Omental fat pad (tissue), 4 donors: ENCODE measurements around the gene TNIK. TPM values are rescaled to one million over a fixed set of nuclear protein-coding genes. Genes with fewer than 3 reads are reported as not detected.

Source experiments
- ATAC-seq: fragments of 150-250 bp; one replicate; pipeline ENCODE4 v1.9.1; 2016; ENCODE audit warnings: mild to moderate bottlenecking, moderate library complexity; ENCODE audit not compliant: low FRiP score
- DNase-seq: peaks from one replicate; pipeline ENCODE4 v3.0.0-alpha.2; 2019; ENCODE audit warnings: low spot score
- CTCF ChIP-seq, 3 donors: fragments of 450-650 bp; IDR thresholded peaks; one replicate each; pipeline ENCODE4 v1.5.1; 2016 to 2017; ENCODE audit warnings: antibody characterized with exemption in 3 of 3, mild to moderate bottlenecking in 3 of 3, moderate library complexity in 2 of 3
- total RNA-seq, 4 donors: library from RNA; depleted of rRNA; stranded (reverse); fragments of >200 nt; gene quantifications; one replicate each; pipeline ENCODE4 v1.1.0, GENCODE V29; 2016

TNIK gene
- total RNA-seq, 4 donors from 2014 or later, result 3.9 to 12.8 (median 6.5) TPM

GRCh38 chr3:171116365-171116764 is 343.8 kb downstream of the TNIK start:
- DNase-seq (no peak), ATAC-seq (no peak)
- TF ChIP-seq CTCF (IDR thresholded peaks at IDR 0.05), result no peak

GRCh38 chr3:171115667-171116066 is 344.5 kb downstream of the TNIK start:
- no peak for TF ChIP-seq CTCF (IDR thresholded peaks at IDR 0.05)
- ATAC-seq, result no peak
- no peak for DNase-seq

- DNase-seq, result no peak
- TF ChIP-seq CTCF (IDR thresholded peaks at IDR 0.05), result no peak
- peak; percentile 32 for ATAC-seq
These were observed 346.5 kb downstream of the TNIK start for GRCh38 chr3:171113716-171114115.

- TF ChIP-seq CTCF (IDR thresholded peaks at IDR 0.05), result no peak
- ATAC-seq (no peak), DNase-seq (no peak)
These were observed 349.5 kb downstream of the TNIK start for GRCh38 chr3:171110715-171111114.

GRCh38 chr3:171108066-171108465 is 352.1 kb downstream of the TNIK start:
- ATAC-seq (no peak), DNase-seq (no peak)

GRCh38 chr3:171103185-171103584 is 357.0 kb downstream of the TNIK start:
- DNase-seq (no peak), ATAC-seq (no peak)
- no peak for TF ChIP-seq CTCF (IDR thresholded peaks at IDR 0.05)

More at GRCh38 chr3:171108066-171108465, 352.1 kb downstream of the TNIK start:
- no peak for TF ChIP-seq CTCF (IDR thresholded peaks at IDR 0.05)

GRCh38 chr3:171101982-171102641 is 358.1 kb downstream of the TNIK start:
- no peak for ATAC-seq
- TF ChIP-seq CTCF (IDR thresholded peaks at IDR 0.05), result no peak

More at GRCh38 chr3:171101982-171102641, 358.1 kb downstream of the TNIK start:
- DNase-seq, result no peak
